ENCODE data around the gene NRL.

The NRL gene

DNA sequence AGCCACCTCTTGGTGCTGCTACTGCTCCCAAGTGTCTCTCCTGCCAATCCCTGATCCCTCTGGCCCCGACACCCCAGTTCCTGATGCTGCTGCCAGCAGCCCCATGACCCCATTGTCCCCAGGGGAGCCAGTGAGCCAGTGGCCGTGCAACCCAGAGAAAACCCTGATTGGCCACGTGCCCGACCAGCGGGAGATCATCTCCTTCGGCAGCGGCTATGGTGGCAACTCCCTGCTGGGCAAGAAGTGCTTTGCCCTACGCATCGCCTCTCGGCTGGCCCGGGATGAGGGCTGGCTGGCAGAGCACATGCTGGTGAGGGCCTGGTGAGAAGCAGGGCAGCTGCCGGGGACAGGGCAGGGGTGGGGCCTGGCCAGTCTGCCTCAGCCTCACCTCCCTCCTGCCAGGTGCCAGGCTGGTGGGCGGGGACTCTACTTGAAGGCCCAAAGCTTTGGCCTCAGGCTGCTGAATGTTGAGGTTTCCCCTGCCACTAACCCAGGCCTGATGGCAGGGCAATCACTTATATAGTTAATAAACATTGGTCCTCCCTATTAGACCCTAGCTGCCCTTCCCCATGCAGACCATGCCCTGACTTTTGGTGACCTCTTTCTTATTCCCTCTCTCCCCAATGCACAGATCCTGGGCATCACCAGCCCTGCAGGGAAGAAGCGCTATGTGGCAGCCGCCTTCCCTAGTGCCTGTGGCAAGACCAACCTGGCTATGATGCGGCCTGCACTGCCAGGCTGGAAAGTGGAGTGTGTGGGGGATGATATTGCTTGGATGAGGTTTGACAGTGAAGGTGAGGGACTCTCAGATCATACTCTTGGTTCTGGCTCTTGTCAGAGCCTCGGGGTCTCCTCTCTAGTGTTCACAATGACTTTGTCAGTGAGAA is 15.6 kb downstream of the NRL start:
- no peak for DNase-seq (ENCODE audit: low spot score)

DNA sequence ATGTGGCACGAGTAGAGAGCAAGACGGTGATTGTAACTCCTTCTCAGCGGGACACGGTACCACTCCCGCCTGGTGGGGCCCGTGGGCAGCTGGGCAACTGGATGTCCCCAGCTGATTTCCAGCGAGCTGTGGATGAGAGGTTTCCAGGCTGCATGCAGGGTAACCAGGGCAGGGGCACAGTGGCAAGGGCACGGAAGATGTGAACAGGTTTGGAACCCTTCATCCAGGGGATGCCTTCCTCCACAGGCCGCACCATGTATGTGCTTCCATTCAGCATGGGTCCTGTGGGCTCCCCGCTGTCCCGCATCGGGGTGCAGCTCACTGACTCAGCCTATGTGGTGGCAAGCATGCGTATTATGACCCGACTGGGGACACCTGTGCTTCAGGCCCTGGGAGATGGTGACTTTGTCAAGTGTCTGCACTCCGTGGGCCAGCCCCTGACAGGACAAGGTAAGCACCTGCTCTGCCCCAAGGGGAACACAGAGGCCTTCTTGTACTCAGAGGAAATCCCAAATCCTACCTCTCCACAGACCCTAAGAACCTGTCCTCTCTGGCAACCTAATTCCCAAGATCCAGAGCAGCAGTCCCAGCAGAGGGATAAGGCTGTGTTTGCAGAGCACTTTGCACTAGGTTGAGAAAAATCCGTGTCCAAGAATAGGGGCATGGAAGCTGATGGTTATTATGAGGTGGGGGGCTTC is 16.4 kb downstream of the NRL start:
- DNase-seq (ENCODE audit: low spot score), result no peak

DNA sequence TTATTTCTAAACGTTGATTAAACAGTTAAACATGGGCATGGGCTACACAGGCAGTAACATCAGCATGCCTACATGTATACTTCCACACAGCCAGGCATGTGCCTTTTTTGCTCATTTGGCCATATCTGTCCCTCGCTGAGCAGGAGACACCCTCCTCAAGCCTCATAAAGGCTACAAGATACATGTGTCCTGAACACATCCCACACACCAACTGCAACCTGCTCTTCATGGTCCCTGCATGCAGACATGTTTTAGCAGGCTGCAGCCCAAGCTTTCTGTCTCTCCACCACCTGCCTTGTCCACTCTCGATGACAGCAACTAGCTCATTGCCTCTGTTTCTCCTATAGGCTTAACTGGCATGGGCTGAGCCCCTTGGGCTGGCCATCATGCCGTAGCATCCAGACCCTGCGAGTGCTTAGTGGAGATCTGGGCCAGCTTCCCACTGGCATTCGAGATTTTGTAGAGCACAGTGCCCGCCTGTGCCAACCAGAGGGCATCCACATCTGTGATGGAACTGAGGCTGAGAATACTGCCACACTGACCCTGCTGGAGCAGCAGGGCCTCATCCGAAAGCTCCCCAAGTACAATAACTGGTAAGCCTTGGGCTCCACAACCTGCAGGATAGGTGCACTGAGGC is 18.1 kb downstream of the NRL start:
- no peak for DNase-seq (ENCODE audit: low spot score)

DNA sequence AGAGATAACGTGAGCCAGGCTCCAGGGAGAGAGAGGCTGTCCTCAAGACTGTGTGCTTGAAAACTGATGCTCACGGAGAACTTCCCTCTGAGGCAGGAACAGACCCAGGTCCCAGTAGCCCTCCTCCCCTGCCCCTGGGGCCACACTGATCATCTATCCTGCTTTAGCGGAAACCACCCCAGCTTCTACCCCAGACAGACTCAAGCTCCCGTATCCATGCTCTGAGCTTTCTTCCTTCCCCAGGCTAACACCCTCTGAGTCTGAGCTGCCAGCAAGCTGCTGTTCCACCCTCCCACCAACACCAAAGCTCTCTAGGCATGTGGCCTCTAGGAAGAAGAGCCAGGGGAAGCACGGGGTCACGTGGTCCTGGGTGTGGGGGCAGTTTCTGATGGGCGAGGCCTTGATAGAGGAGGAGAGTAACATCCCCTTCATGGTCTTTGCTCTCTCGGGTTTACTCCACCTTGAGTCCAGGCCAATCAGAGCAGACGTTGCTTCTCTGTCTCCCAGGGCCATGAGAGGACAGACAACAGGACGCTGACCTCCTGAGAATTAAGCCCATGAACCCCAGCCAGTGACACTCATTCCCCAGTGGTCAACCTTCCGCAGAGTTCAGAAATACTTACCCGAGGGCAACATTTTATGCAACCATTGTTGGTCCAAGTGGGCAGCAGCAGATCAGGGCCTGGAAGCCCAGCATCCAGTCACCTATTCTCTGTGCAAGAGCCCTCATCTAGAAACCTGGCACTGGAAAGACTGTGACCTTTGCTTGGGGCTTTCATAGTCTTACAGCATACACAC is 19.3 kb downstream of the NRL start:
- peak; percentile 79 for DNase-seq (ENCODE audit: low spot score)

DNA sequence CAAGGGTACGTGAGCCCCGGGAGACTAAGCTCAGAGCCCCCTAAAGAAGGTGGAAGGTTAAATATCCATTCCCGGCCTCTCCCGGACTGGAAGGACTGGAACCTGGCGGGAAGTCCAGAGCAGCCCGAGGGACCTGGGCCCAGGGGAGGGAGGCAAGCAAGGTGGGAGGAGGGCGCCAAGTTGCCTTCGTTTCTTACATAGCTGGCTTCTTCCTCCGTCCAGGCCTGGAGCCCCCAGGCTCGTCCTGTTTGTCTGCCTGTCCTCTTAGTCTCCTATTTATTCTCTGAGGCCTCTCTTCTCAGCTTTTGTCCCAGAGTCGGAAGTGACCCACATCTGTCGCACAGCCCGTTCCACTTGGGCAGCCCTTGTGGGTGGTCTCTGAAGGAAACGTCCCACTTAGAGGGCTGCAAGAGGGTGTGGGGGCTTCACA is 19.9 kb downstream of the NRL start:
- peak; percentile 58 for DNase-seq (ENCODE audit: low spot score)

DNA sequence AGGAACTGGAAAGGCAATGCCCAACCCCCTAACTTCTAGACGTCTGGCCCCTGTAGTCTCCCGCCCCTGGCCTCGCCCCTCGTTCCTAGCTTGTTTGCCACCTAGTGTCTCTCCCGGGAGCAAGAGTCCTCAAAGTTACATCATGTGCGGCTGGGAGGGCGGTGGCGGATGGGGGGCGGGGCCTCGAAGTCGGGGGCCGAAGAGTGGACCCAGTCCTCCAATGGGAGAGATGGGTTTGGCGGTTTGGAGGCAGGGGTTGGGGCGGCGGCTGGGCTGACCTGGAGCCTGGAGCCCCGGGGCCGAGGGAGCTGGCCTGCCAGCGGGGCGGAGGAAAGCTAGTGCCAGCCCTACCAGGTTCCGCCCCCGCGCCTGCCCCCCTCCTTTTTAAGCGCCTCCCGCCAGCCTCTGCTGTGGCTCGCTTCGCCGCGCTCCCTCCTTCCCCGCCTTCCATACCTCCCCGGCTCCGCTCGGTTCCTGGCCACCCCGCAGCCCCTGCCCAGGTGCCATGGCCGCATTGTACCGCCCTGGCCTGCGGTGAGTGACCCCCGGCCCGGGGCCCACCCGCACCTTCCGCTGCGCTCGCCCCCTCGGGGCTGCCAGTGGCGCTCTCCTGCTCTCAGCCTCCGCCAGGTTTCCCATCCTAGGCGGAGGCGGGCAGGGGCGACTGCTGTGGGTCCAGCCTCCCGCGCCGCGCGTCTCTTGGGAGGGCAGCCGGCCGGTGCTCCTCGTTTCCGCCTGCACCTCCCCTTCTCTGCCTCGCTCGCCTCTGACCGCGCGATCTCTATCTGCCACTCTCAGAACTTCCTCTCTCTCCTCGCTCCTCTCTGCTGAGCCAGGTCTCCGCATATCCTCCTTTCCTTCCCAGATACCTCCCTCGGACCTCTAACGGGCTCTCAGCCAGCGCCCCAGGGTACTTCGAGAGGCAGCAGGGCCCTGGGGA is 20.6 kb downstream of the NRL start, which contains the start of gene PCK2:
Gene PCK2 (plus strand): TSS at position 411 of the 940 bp plus-strand sequence. CDS start 95 bp downstream, at position 506.
- DNase-seq (ENCODE audit: low spot score), result peak; percentile 92

DNA sequence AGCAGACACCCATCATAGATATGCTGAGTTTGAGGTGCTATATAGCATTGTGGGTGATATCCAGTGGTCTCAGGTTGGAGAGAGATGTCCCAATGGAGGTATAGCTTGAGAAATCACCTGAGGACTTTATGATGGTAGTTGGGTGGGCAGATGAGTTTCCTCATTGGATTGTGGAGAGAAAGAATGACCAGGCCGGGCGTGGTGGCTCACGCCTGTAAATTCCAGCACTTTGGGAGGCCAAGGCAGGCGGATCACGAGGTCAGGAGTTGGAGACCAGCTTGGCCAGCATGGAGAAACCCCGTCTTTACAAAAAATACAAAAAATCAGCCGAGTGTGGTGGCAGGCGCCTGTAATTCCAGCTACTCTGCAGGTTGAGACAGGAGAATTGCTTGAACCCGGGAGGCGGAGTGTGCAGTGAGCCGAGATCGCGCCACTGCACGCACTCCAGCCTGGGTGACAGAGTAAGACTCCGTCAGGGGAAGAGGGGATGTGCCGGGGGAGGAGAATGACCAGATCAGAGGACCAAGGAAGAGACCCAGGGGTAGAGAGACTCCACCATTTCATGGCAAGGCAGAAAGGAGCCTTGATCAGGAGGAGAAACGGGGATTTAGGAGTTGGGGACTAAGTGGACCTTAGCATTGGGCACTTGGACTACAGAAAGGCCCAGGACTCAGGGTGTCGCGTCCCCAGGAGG is 21.4 kb downstream of the NRL start:
- DNase-seq (ENCODE audit: low spot score), result no peak

DNA sequence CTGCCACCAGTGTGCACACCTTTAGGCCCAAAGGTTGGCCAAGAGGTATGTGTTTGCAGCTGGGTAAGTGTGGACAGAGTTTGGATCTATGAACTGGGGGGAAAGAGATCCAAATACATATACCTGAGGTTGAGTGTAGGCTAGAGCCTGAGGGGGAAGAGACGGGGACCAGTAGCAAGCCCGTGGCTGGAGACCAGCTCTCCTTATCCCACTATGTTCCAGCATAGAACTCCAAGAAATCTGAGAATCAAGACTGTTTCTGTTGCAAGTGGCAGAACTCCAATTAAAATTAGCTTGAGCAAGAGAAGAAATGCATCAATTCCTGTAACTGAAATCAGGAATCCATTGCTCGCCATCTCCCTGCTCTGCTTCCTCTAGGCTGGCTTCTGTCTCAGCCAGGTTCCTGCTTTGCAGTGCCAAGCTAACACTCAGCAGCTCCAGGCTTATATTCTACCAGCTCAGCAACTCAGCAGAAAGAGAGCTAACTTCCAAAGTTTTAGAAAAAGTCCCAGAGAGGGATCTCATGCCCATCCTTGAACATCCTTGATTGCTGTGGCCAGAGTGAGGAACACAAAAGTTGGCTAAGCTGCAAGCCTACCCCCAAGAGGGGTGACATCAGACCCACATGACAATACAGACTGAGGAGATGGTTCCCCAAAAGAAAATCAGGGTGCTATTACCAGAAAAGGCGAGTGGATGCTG is 22.1 kb downstream of the NRL start:
- DNase-seq (ENCODE audit: low spot score), result no peak

DNA sequence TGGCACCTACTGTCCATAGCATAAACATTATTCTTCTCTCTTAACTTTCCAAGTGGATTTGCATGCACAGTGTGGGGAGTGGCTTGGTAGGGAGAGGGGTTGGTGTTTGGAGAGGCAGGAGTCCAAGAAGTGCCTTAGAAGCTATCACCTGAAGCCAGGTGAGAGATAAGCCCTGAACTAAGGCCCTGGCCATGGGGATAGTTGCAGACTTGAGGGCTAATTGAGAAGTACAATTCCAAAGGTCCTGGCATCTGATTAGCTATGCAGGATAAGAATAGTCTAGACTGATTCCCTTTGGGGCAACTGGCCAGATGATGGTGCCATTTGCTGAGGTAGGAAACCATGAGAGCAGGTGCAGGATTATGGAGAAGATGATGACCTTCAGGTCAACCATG is 22.6 kb downstream of the NRL start:
- DNase-seq (ENCODE audit: low spot score), result no peak

DNA sequence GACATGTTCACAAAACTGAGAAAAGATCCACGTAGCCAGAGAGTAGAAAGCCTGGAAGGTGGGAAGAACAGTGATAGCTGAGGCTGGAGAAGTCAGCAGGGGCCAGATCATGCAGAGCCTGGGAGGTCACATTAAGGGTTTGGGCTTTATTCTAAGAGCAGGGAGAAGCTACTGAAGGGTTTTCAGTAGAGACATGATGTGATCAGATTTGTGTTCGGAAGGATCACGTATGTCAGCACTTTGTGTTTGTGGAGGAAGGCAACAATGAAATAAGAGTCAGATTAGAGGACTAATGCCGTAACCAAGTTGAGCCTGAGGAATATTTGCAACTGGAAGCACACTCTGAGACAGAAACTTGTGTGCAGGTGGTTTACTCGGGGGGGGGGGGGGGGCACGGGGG is 24.9 kb downstream of the NRL start:
- no peak for DNase-seq (ENCODE audit: low spot score)

DNA sequence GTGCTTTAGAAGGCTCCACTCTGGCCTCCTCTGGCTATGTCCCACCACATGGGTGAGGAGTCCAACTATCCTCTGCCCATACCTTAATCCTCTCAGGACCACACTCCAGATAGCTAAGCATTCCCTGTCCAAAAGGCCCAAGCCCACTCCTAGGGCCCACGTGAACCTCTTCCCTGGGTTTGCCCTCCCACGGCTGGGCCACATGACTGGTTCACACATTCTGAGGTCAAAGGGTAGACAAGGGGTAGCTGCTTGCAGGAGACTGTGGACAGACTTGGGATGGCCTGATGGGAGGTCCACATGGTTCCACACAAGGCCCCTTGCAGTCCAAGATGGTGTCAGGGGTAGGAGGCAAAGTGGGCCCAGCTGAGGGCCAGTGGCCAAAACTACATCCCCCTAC is 26.7 kb downstream of the NRL start:
- DNase-seq (ENCODE audit: low spot score), result no peak

DNA sequence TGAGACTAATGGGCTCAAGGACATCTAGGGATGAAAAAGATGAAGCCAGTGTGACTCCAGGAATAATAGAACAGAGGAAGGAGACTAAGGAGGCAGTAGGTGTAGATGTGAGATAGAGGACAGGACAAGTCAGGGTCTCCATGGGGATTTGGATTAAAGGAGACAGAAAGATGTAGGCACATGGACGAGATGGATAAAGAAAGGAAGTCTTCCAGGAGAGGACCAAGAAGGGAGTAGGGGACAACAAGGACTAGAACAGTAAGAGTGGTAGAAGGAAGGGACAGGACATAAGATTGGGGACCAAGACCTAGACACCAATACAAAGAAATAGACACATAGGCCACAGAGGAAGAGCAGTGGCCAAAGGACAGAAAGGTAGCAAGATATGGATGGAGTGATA is 27.7 kb downstream of the NRL start:
- DNase-seq (ENCODE audit: low spot score), result no peak

DNA sequence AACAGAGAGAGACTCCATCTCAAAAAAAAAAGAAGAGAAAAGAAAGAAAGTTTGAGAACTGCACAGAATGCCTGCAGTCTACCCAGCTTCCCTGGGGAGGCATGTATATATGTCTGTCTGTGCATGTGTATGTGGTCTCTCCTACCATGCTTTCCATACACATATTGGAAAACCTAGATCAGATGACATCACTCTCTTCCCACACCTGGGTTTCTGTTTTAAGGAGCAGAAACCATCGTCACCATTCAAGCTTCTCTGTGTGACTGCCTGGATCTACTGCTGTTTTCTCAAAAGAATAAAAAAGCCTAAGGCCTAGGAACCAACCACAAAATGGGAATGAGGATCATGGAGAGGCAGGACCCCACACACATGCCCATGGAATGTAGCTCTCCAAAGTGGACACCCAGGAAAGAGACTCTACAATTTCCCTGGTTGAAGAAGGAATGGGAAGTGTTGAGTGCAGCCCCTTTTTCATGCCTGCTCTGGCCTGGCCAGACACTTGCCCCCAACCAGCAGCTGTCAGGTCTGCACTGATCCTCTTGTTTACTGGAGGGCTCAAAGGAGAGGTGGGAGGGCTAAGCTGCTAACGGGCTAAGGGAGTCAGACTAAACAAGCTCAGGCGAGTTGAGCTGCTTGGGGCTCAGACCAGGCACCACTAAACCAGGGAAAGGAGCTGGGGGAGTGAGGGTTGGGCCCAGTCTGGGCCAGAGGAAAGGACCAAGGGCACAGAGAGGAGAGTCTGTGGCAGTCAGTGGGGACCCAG is 28.4 kb downstream of the NRL start:
- peak; percentile 63 for DNase-seq (ENCODE audit: low spot score)

DNA sequence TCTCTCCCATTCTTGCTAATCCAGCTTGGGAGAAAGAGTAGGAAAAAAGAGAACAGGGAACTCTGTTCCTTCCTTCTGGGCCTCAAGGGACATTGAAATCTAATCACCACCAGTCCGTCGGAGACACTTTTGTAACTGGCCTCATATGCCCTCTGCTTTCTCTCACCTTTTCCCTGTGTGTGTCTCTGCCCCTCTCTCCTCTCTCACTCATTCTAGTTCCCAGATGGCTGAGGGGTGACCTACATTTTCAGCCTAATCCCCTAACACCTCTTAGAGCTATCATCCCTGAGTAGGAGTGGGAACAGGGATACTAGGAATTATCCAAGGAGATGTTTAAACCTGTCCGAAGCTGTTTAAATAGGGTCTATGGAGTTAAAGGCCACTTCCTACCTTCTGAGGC is 29.5 kb downstream of the NRL start:
- DNase-seq (ENCODE audit: low spot score), result no peak

DNA sequence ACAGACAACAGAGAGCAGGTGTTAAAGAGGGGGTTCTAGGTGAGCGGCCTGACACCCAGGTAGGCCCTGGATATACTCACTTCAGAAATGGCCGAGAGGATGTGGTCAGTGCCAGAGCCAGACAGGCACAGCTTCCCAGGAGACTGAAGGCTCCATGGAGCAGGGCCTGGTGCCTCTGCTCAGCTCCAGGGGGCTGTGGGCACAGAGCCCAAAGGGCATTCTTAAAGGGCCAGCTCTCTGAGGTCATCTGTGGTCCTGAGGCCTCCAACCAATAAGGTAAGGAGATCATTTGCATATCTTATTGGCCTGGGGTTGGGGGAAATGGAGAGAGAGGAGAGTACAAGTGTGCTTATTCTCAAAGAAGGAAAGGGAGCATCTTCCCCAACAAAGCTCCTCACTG is 30.3 kb downstream of the NRL start:
- DNase-seq (ENCODE audit: low spot score), result no peak

DNA sequence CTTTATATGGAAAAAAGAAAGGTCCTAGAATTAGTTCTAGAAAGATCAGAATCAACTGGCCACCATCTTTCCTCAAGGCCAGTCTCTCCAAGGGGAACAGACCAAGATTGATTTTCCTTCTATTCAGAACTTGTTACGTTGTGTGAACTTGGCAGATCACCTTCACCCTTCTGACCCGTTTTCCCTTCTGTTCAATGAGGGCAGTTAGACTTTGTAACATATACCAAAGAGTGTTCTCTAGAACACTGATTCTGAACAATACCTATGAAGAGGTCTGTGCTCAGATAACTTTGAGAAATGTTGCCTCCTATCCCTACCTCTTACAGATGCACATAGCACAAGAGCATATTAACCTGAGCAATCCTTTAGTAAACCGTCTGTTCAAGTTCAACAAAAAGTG is 31.3 kb downstream of the NRL start:
- DNase-seq (ENCODE audit: low spot score), result no peak

DNA sequence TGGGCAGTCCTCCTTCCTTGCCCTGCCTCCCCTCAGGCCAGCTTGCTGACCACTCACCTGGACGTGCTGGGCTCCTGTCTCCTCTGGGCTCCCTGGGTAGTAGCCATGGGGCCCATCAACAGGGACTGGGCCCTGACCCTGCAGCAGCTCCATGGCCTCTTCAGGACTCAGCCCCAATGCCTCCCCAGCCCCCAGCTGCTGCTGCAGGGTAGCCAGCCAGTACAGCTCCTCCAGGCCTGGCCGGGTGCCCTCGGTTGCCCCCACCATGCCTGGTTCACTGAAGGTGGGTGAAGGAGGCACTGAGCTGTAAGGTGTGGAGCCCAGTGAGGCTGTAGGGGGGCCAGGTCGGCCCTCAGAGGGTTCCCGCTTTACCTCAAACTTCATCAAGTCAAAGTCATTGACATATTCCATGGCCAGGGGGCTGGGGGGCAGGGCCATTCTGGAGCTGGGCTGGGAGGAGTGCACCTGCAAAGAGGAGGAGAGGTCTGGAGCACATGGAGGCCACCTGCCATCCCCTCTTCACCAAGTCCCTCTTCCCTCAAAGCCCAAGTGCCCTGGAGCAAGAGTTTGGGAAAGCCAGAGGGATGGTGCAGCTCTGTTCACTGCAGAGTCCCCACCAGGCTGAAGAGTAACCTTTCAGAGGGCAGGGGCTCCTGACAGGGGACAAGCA is 32.2 kb downstream of the NRL start:
- DNase-seq (ENCODE audit: low spot score), result no peak

DNA sequence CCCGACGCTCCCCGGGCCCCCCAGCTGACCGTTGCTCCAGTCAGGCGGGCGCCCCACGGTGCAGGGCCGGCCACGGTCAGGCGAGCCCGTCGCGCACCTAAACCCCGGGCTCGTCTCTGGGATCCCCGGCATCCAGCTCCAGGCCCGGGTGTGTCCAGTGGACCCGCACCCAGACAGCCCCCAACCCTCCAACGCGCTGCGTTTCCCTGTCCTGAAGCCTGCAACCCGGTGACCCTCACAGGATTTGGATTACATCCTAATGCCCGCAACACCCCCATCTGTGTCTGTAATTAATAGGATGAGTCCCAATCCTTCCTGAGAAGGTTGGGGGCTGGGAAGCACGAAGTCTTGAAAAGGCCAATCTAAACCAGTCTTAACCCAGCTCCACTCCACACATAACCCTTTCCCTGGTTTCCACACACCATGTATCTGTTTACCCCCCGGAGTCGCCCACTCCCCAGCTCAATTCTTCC is 33.0 kb downstream of the NRL start:
- DNase-seq (ENCODE audit: low spot score), result no peak
